HG03045 (cell line): ENCODE results near the gene ANO2.
"Not testable (repeated sequence)": the region's sequence is repeated elsewhere in the genome, so short reads cannot be mapped to it uniquely, and the experiment has no call there.

Experiments
- ATAC-seq: cut with Tn5 transposase; IDR thresholded peaks from one replicate; pipeline ENCODE4 v1.9.1; 2021; ENCODE audit warnings: mild to moderate bottlenecking, moderate library complexity; ENCODE audit not compliant: unreplicated experiment

ANO2 gene

GRCh38 chr12:5688226-5688625 lies 256.8 kb downstream of the ANO2 start:
- ATAC-seq, result no peak

- ATAC-seq, result no peak
These were observed 259.1 kb downstream of the ANO2 start for GRCh38 chr12:5685935-5686334.

GRCh38 chr12:5684989-5685388 lies 260.1 kb downstream of the ANO2 start:
- ATAC-seq, result no peak

- ATAC-seq, result no peak
These were observed 262.5 kb downstream of the ANO2 start for GRCh38 chr12:5682581-5682980.

GRCh38 chr12:5678176-5678575 lies 266.9 kb downstream of the ANO2 start:
- ATAC-seq, result no peak

GRCh38 chr12:5669624-5670023 lies 275.4 kb downstream of the ANO2 start:
- not testable (repeated sequence) for ATAC-seq

- ATAC-seq, result no peak
These were observed 279.4 kb downstream of the ANO2 start for GRCh38 chr12:5665615-5666014.

GRCh38 chr12:5661811-5662210 lies 283.2 kb downstream of the ANO2 start:
- ATAC-seq, result no peak

GRCh38 chr12:5660238-5660637 lies 284.8 kb downstream of the ANO2 start:
- no peak for ATAC-seq

GRCh38 chr12:5658339-5658941 lies 286.6 kb downstream of the ANO2 start:
- ATAC-seq, result not testable (repeated sequence)

GRCh38 chr12:5656836-5657235 lies 288.2 kb downstream of the ANO2 start:
- no peak for ATAC-seq

GRCh38 chr12:5655120-5655519 lies 289.9 kb downstream of the ANO2 start:
- no peak for ATAC-seq

- ATAC-seq, result no peak
These were observed 291.0 kb downstream of the ANO2 start for GRCh38 chr12:5654019-5654418.

GRCh38 chr12:5650829-5651461 lies 294.1 kb downstream of the ANO2 start:
- ATAC-seq, result no peak

GRCh38 chr12:5650281-5650680 lies 294.8 kb downstream of the ANO2 start:
- ATAC-seq, result no peak

GRCh38 chr12:5648692-5649359 lies 296.2 kb downstream of the ANO2 start:
- no peak for ATAC-seq

- no peak for ATAC-seq
These were observed 301.8 kb downstream of the ANO2 start for GRCh38 chr12:5643266-5643665.

- ATAC-seq, result no peak
These were observed 307.4 kb downstream of the ANO2 start for GRCh38 chr12:5637698-5638097.

- ATAC-seq, result no peak
These were observed 308.2 kb downstream of the ANO2 start for GRCh38 chr12:5636907-5637306.

- no peak for ATAC-seq
These were observed 312.0 kb downstream of the ANO2 start for GRCh38 chr12:5633106-5633505.

GRCh38 chr12:5632453-5632852 lies 312.6 kb downstream of the ANO2 start:
- ATAC-seq, result no peak

GRCh38 chr12:5631497-5631896 lies 313.6 kb downstream of the ANO2 start:
- ATAC-seq, result no peak
